IPS DF 6.9 (cell line): ENCODE measurements around the gene NUP85.
"Not testable (repeated sequence)": the region's sequence is repeated elsewhere in the genome, so short reads cannot be mapped to it uniquely, and the experiment has no call there.

ENCODE experiments used
- DNase-seq: peaks from one replicate; pipeline ENCODE4 v3.0.0-alpha.2; 2013; ENCODE audit warnings: low read depth, low spot score
- H3K27ac ChIP-seq: one replicate; pipeline ENCODE4 v1.5.1; 2013; ENCODE audit warnings: low read length, control low read depth
- H3K27me3 ChIP-seq: 2 replicates; pipeline ENCODE4 v1.6.1; 2013; ENCODE audit warnings: mild to moderate bottlenecking, low read length; ENCODE audit not compliant: control insufficient read depth, insufficient read depth
- H3K36me3 ChIP-seq: 2 replicates; pipeline ENCODE4 v1.6.1; 2013; ENCODE audit warnings: low read length; ENCODE audit not compliant: control insufficient read depth, insufficient read depth
- H3K4me1 ChIP-seq: 2 replicates; pipeline ENCODE4 v1.6.1; 2013; ENCODE audit warnings: low read length; ENCODE audit not compliant: control insufficient read depth, insufficient read depth
- H3K4me3 ChIP-seq: 2 replicates; pipeline ENCODE4 v1.5.1; 2013; ENCODE audit warnings: mild to moderate bottlenecking, low read length
- H3K9me3 ChIP-seq: 2 replicates; pipeline ENCODE4 v1.6.1; 2013; ENCODE audit warnings: low read length, inconsistent platforms; ENCODE audit not compliant: control insufficient read depth, insufficient read depth
- WGBS: extraction: QIAGEN DNeasy Blood & Tissue Kit; methylation state at CpG from one replicate; pipeline ENCODE4 v1.1.7; 2013; ENCODE audit warnings: mixed read lengths, missing lambda C conversion rate; ENCODE audit not compliant: insufficient read length, insufficient coverage; 5-methylcytosine and 5-hydroxymethylcytosine counted together

NUP85 gene

GRCh38 chr17:75257228-75257627, 51.7 kb downstream of the NUP85 start:
- not testable (repeated sequence) for H3K27me3 ChIP-seq, DNase-seq, H3K4me3 ChIP-seq, H3K9me3 ChIP-seq, H3K4me1 ChIP-seq, H3K27ac ChIP-seq, H3K36me3 ChIP-seq
- no CpG with 5 or more reads among the region's 2 CpGs for WGBS

- Histone ChIP-seq H3K4me3 (peak overlapping the region; percentile 81), H3K4me1 (no peaks in the 10 kb centered on the region), H3K27ac (no peak overlapping the region), H3K9me3 (no peaks in the 10 kb centered on the region), H3K27me3 (no peaks in the 10 kb centered on the region), H3K36me3 (peaks cover 8% of the 10 kb centered on the region)
- DNase-seq: no peak
- no CpG with 5 or more reads among the region's 31 CpGs for WGBS
Measured at GRCh38 chr17:75260641-75261335, 55.3 kb downstream of the NUP85 start.

- no CpG with 5 or more reads among the region's 69 CpGs for WGBS
- Histone ChIP-seq H3K9me3 (no peaks in the 10 kb centered on the region), H3K27me3 (no peaks in the 10 kb centered on the region), H3K36me3 (peaks cover 11% of the 10 kb centered on the region), H3K27ac (no peak within 1 kb of the TSS), H3K4me3 (peak within 1 kb of the TSS; percentile 81), H3K4me1 (no peaks in the 10 kb centered on the region)
- no peak for DNase-seq
Measured at GRCh38 chr17:75261336-75262111, 56.0 kb downstream of the NUP85 start, which contains the start of the genes GGA3 and MRPS7. TSS of gene GGA3 (minus strand) at chr17:75261606. CDS start at chr17:75261587, 19 bp downstream. TSS of gene MRPS7 (plus strand) at chr17:75261879. CDS start at chr17:75261901, 22 bp downstream.

GRCh38 chr17:75262112-75262606, 56.7 kb downstream of the NUP85 start:
- H3K9me3 ChIP-seq: no peaks in the 10 kb centered on the region
- H3K4me1 ChIP-seq: no peaks in the 10 kb centered on the region
- H3K27me3 ChIP-seq: no peaks in the 10 kb centered on the region
- WGBS: no CpG with 5 or more reads among the region's 23 CpGs
- peaks cover 17% of the 10 kb centered on the region for H3K36me3 ChIP-seq
- H3K27ac ChIP-seq: no peak overlapping the region
- DNase-seq: no peak
- peak overlapping the region; percentile 81 for H3K4me3 ChIP-seq

GRCh38 chr17:75263055-75263454, 57.6 kb downstream of the NUP85 start:
- WGBS: no CpG with 5 or more reads among the region's 4 CpGs
- Histone ChIP-seq H3K27me3 (no peaks in the 10 kb centered on the region), H3K9me3 (no peaks in the 10 kb centered on the region), H3K36me3 (peaks cover 17% of the 10 kb centered on the region), H3K27ac (no peak overlapping the region), H3K4me1 (no peaks in the 10 kb centered on the region), H3K4me3 (no peak overlapping the region)
- DNase-seq: no peak

GRCh38 chr17:75265614-75266315, 60.3 kb downstream of the NUP85 start:
- no peak for DNase-seq
- H3K9me3 ChIP-seq: no peaks in the 10 kb centered on the region
- WGBS: no CpG with 5 or more reads among the region's 17 CpGs
- H3K27ac ChIP-seq: no peak overlapping the region
- peaks cover 17% of the 10 kb centered on the region for H3K36me3 ChIP-seq
- no peaks in the 10 kb centered on the region for H3K27me3 ChIP-seq
- no peak overlapping the region for H3K4me3 ChIP-seq
- no peaks in the 10 kb centered on the region for H3K4me1 ChIP-seq

GRCh38 chr17:75266316-75267152, 61.1 kb downstream of the NUP85 start:
- Histone ChIP-seq H3K36me3 (peaks cover 17% of the 10 kb centered on the region), H3K27me3 (no peaks in the 10 kb centered on the region), H3K27ac (no peak overlapping the region), H3K4me3 (no peak overlapping the region), H3K9me3 (no peaks in the 10 kb centered on the region), H3K4me1 (no peaks in the 10 kb centered on the region)
- no CpG with 5 or more reads among the region's 13 CpGs for WGBS
- no peak for DNase-seq

- Histone ChIP-seq H3K9me3 (no peaks in the 10 kb centered on the region), H3K27ac (no peak overlapping the region), H3K4me3 (no peak overlapping the region), H3K27me3 (no peaks in the 10 kb centered on the region), H3K36me3 (peaks cover 17% of the 10 kb centered on the region), H3K4me1 (no peaks in the 10 kb centered on the region)
- no CpG with 5 or more reads among the region's 2 CpGs for WGBS
- DNase-seq: no peak
Measured at GRCh38 chr17:75267153-75267410, 61.6 kb downstream of the NUP85 start.

GRCh38 chr17:75267411-75268232, 62.1 kb downstream of the NUP85 start:
- no peak for DNase-seq
- no peak overlapping the region for H3K4me3 ChIP-seq

More at GRCh38 chr17:75267411-75268232, 62.1 kb downstream of the NUP85 start:
- no peak overlapping the region for H3K27ac ChIP-seq
- no peaks in the 10 kb centered on the region for H3K9me3 ChIP-seq
- peaks cover 4% of the 10 kb centered on the region; the same call in 1 of the 2 replicates for H3K4me1 ChIP-seq
- peaks cover 20% of the 10 kb centered on the region for H3K36me3 ChIP-seq
- H3K27me3 ChIP-seq: no peaks in the 10 kb centered on the region
- WGBS: no CpG with 5 or more reads among the region's 14 CpGs
